ENCODE data around the gene PIGP.

DNA sequence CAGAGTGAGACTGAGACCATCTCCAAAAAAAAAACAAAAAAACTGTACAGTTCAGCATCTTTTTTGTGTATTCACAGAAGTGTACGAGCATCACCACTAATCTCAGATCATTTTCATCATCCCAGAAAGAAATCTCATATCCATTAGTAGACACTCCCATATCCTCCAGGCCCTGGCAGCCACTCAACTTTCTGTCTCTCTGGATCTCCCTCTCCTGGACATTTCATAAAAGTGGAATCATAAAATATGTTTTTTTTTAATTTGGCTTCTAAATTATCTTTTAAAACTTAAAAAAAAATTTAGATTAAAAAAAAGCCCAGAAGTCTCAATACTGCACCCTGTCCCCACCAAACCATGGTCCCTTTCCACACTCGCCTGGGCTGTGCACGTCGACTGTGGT is 44.3 kb downstream of the PIGP start:
- TF ChIP-seq, protein P1, sequence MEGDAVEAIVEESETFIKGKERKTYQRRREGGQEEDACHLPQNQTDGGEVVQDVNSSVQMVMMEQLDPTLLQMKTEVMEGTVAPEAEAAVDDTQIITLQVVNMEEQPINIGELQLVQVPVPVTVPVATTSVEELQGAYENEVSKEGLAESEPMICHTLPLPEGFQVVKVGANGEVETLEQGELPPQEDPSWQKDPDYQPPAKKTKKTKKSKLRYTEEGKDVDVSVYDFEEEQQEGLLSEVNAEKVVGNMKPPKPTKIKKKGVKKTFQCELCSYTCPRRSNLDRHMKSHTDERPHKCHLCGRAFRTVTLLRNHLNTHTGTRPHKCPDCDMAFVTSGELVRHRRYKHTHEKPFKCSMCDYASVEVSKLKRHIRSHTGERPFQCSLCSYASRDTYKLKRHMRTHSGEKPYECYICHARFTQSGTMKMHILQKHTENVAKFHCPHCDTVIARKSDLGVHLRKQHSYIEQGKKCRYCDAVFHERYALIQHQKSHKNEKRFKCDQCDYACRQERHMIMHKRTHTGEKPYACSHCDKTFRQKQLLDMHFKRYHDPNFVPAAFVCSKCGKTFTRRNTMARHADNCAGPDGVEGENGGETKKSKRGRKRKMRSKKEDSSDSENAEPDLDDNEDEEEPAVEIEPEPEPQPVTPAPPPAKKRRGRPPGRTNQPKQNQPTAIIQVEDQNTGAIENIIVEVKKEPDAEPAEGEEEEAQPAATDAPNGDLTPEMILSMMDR (IDR thresholded peaks at IDR 0.05): no peak
- TF ChIP-seq POLR2A (IDR thresholded peaks at IDR 0.05): no peak

Data from breast epithelium (tissue), 3 donors.